ENCODE results near the gene SH3BP5.

SH3BP5 gene

GRCh38 chr3:15347063-15347736 is 14.8 kb upstream of the SH3BP5 start:
- peak; percentile 85 for DNase-seq

DNA sequence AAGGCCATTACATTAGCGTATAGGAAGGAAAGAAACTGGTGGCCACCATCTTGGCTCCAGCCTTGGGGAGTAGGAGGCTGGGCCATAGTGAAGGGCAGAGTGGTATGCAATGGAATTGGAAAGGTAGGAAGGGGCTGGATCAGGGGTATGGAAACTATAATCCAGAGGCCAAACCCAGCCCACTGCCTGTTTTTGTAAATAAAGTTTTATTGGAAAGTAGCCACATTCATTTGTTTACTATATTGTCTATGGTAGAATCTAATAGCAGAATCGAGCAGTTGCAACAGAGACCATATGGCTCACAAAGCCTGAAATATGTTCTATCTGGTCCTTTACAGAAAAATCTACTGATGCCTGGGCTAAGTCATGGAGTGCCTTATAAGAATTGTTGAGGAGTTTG is 14.1 kb upstream of the SH3BP5 start:
- DNase-seq = no peak

- DNase-seq = peak; percentile 80
Measured at GRCh38 chr3:15345608-15346137, 13.3 kb upstream of the SH3BP5 start.

GRCh38 chr3:15345066-15345607 is 12.8 kb upstream of the SH3BP5 start:
- DNase-seq = no peak

GRCh38 chr3:15342945-15343344 is 10.6 kb upstream of the SH3BP5 start:
- peak; percentile 97 for DNase-seq

GRCh38 chr3:15342246-15342645 is 9.9 kb upstream of the SH3BP5 start:
- DNase-seq = peak; percentile 51

- DNase-seq = peak; percentile 69
Measured at GRCh38 chr3:15341030-15341726, 8.8 kb upstream of the SH3BP5 start.

- peak; percentile 87 for DNase-seq
Measured at GRCh38 chr3:15339786-15340215, 7.4 kb upstream of the SH3BP5 start.

- DNase-seq = no peak
Measured at GRCh38 chr3:15339001-15339400, 6.6 kb upstream of the SH3BP5 start.

- DNase-seq = no peak
Measured at GRCh38 chr3:15337963-15338362, 5.6 kb upstream of the SH3BP5 start.

DNA sequence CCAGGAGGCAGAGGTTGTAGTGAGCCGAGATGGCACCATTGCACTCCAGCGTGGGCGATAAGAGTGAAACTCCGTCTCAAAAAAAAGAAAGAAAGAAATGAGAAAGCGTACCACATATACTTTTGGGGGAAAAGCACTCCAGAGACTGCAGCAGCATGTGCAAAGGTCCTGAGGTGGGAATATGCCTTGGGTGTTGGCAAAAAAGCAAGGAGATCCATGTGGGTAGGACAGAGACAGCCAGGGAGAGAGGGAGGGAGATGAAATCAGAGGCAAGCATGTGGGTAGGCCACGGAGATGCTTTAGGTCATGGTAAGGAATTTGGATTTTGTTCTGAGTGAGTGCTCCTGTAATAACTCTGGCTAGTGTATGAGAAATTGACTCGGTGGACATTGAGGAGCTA is 3.7 kb upstream of the SH3BP5 start:
- no peak for DNase-seq

DNA sequence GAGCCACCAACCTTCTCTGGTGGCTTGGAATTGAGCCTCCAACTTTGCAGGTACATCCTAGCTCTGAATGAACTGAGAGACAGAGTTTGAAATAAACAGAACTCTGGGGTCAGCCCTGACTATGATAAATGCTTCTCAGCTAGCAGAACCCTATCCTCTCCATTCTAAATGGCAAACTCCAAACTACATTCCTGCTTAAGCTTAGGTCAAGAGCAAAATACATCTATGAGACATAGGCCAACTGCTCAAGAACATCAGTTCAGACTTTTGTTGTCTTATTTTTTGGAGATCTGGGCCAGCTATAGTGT is 1.5 kb upstream of the SH3BP5 start:
- no peak for DNase-seq

GRCh38 chr3:15333099-15333955 is 941 bp upstream of the SH3BP5 start:
- no peak for DNase-seq

DNA sequence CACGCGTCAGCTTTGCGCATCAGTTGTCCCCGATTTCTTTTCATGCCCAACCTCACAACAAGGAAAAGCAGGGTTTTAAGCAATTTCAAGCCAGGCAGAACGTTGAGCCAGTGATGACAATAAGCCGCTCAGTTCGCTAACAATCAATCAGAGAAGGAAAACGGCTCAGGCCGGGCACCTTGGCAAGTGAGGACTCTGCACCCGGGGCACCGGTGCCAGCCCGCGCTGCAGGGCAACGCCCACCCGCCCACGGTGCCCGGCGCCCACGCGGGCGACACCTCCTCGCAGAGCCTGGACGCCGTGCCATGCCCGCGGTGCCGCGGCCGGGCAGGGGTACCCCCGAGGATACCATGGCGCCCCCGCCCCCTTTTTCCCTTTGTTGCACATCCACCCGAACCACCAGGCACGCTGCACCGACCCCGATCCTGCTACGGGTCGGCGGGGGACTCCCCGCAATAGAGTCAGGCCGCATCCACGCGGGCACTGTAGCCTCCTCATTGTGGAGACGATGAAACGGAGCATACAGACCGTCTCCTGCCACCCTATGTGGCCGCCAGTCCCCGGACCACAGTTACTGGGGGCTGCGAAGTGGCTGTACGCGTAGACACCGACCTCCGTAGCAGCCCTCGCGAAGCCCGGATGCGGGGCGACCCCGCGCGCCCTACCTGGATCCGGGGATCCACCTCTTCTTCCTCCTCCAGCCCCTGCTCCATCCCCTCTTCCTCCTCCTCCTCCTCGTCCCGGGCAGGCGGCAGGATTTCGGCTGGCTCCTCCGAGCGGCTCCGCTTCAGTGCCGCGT is 581 bp downstream of the SH3BP5 start:
- DNase-seq = peak; percentile 36

DNA sequence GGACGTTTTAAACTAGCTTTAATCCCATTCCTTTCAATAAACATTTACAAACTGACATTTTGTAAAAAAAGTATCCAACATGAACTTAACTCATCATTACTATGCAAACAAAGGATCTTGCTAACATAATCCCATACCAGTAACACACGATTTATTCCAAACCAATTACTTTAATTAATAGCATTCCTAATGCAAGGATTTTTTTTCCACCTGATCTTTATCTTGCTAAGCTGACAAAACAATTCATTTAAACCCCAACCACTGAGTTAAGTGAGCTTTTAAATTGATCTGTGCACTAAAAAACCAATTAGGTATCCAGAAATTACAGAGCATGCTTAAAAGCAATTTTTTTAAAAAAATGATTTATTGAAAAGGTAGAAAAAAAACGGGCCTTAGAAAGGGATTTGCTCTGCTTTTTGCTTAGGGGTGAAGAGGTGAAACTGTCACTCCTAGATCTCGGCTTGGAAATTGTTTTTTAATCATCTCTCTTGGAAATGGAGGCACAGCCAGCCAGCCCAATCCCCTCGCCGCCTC is 1.2 kb downstream of the SH3BP5 start:
- no peak for DNase-seq

- peak; percentile 84 for DNase-seq
Measured at GRCh38 chr3:15330031-15330596, 2.3 kb downstream of the SH3BP5 start.

- DNase-seq = no peak
Measured at GRCh38 chr3:15329046-15330005, 3.1 kb downstream of the SH3BP5 start.

DNA sequence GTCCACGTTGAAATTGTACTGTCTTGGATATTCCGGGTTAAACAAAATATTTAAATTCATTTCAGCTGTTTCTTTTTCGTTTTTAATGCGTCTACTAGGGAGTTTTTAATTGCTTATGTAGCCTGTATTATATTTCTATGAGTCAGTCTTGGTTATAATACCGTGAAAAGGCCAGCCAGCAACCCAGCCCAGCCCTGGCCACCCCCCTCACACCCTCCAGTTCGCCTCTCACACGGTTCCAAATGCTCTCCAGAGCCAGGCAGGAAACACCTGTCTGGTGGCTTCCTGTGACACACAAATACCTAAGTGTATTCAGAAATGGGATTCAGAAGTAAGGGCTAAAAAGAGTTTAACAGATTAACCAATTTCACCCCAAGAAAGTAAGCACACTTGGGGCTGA is 4.4 kb downstream of the SH3BP5 start:
- DNase-seq = no peak

GRCh38 chr3:15326673-15327072 is 5.7 kb downstream of the SH3BP5 start:
- no peak for DNase-seq

DNA sequence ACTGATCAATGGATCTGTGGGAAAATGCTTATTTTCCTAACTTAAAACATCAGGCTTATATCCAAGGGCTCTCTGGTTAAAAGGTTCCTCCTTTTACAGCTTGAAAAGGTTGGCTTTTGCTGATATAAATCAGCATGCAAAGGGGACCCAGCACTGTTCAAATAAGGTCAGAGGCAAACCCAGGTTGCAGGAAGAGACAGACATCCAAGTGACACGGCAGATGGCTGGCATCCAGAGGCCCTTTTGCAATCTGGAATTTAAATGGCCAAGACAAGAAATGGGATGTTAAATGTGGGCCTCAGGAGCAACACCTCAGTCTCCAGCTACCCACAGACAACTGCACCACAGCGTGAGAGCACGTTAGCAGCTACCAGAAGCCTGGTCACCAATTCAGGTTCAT is 6.3 kb downstream of the SH3BP5 start:
- DNase-seq = no peak

DNA sequence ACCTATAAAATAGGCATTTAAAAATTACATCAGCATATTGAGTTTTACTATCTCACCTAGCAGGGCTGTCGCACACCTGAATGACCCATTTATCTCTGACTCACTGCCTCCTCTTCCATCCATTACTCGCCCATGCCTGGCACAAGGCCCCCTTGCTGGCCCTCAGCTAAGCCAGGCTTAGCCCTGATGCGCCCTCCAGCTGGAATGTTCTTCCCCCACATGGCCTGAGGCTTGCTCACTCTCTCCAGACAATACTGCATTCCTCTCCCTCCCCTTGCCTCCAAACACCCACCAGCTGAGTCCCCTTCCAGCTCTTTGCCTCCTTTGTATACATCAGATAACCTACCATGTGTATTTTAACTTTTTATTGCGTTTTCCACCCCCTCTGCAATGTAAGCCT is 7.2 kb downstream of the SH3BP5 start:
- no peak for DNase-seq
